Smooth muscle cell (in vitro differentiated cells): Measurements from ENCODE around the gene CD86. TPM values are rescaled to one million over a fixed set of nuclear protein-coding genes. Genes with fewer than 3 reads are reported as not detected.

Experiments used
- DNase-seq: peaks from one replicate; lab custom pipeline; 2025; ENCODE audit not compliant: unreplicated experiment; lab: John Stamatoyannopoulos, UW
- H2AFZ ChIP-seq: fragments of 200-600 bp; sonication (generic); 2 replicates; pipeline ENCODE4 v1.6.0; 2016; ENCODE audit warnings: antibody characterized with exemption, low read depth, mild to moderate bottlenecking
- H3F3A ChIP-seq: fragments of 200-600 bp; sonication (generic); 2 replicates; pipeline ENCODE4 v1.6.0; 2017; ENCODE audit warnings: antibody characterized with exemption, low read depth
- H3K27ac ChIP-seq: fragments of 200-600 bp; sonication (generic); 2 replicates; pipeline ENCODE4 v1.5.1; 2016; ENCODE audit warnings: low read depth, mild to moderate bottlenecking
- H3K27me3 ChIP-seq: fragments of 200-600 bp; sonication (generic); 2 replicates; pipeline ENCODE4 v1.6.1; 2016; ENCODE audit warnings: low read depth, mild to moderate bottlenecking
- H3K36me3 ChIP-seq: fragments of 200-600 bp; sonication (generic); 2 replicates; pipeline ENCODE4 v1.5.1; 2016; ENCODE audit warnings: low read depth
- H3K4me1 ChIP-seq: fragments of 200-600 bp; sonication (generic); 2 replicates; pipeline ENCODE4 v1.5.1; 2016; ENCODE audit warnings: low read depth
- H3K4me2 ChIP-seq: fragments of 200-600 bp; sonication (generic); 2 replicates; pipeline ENCODE4 v1.6.0; 2016; ENCODE audit warnings: mild to moderate bottlenecking
- H3K4me3 ChIP-seq: fragments of 200-600 bp; sonication (generic); 2 replicates; pipeline ENCODE4 v1.5.1; 2016; ENCODE audit warnings: mild to moderate bottlenecking
- H3K79me2 ChIP-seq: fragments of 200-600 bp; sonication (generic); 2 replicates; pipeline ENCODE4 v1.6.0; 2016; ENCODE audit warnings: low read depth, mild to moderate bottlenecking
- H3K9ac ChIP-seq: fragments of 200-600 bp; sonication (generic); 2 replicates; pipeline ENCODE4 v1.6.0; 2016; ENCODE audit warnings: low read depth
- H3K9me3 ChIP-seq: fragments of 200-600 bp; sonication (generic); replicated peaks from 2 replicates; pipeline ENCODE4 v1.5.1; 2016; ENCODE audit warnings: low read depth
- H4K20me1 ChIP-seq: fragments of 200-600 bp; sonication (generic); 2 replicates; pipeline ENCODE4 v1.6.0; 2016; ENCODE audit warnings: low read depth
- CTCF ChIP-seq: fragments of 200-600 bp; sonication (generic); IDR thresholded peaks from 2 replicates; pipeline ENCODE4 v1.5.1; 2017; ENCODE audit warnings: borderline replicate concordance, mild to moderate bottlenecking, antibody characterized with exemption; ENCODE audit not compliant: insufficient read depth, poor library complexity, severe bottlenecking
- WGBS: methylation state at CpG from one replicate; pipeline ENCODE4 v1.1.7; 2016; ENCODE audit warnings: low lambda C conversion rate; 5-methylcytosine and 5-hydroxymethylcytosine counted together
- polyA plus RNA-seq: library from polyadenylated mRNA; unstranded; fragments of >200 nt; fragmentation: Nextera tagmentation; extraction: Ambion mirVana; gene quantifications from 2 replicates; pipeline ENCODE4 v1.2.1, GENCODE V29; 2016
- total RNA-seq: library from RNA; depleted of rRNA; stranded (reverse); fragments of >200 nt; gene quantifications from 2 replicates; pipeline ENCODE4 v1.2.3, GENCODE V29; 2014

The CD86 gene
- total and polyA plus RNA-seq, 2 experiments from 2014 or later = not detected

- DNase-seq = no peak
- H3K79me2 ChIP-seq = no peaks in the 10 kb centered on the region
- H3K4me1 ChIP-seq = no peaks in the 10 kb centered on the region
- H3K36me3 ChIP-seq = no peaks in the 10 kb centered on the region
- H4K20me1 ChIP-seq = no peaks in the 10 kb centered on the region
- no peaks in the 10 kb centered on the region for H3K27me3 ChIP-seq
- no peak overlapping the region for H3K27ac ChIP-seq
- WGBS = 70% methylated on average over 7 of the region's 7 CpGs
- no peak overlapping the region for H2AFZ ChIP-seq
- H3K4me2 ChIP-seq = no peak overlapping the region
- H3K4me3 ChIP-seq = no peak overlapping the region
- no peak overlapping the region for H3K9ac ChIP-seq
- H3F3A ChIP-seq = no peaks in the 10 kb centered on the region
- no peak for TF ChIP-seq CTCF
- no peaks in the 10 kb centered on the region for H3K9me3 ChIP-seq
These were observed 26.5 kb downstream of the CD86 start for GRCh38 chr3:122081543-122082247.

GRCh38 chr3:122082357-122082756 is 27.2 kb downstream of the CD86 start:
- H3K79me2 ChIP-seq = no peaks in the 10 kb centered on the region
- no peaks in the 10 kb centered on the region for H3F3A ChIP-seq
- no peaks in the 10 kb centered on the region for H3K36me3 ChIP-seq
- H3K4me3 ChIP-seq = no peak overlapping the region
- no peaks in the 10 kb centered on the region for H3K27me3 ChIP-seq
- TF ChIP-seq CTCF = no peak
- no peaks in the 10 kb centered on the region for H3K9me3 ChIP-seq
- no peak overlapping the region for H3K27ac ChIP-seq
- no peak overlapping the region for H2AFZ ChIP-seq
- WGBS = 90% methylated on average over 3 of the region's 3 CpGs
- no peak overlapping the region for H3K9ac ChIP-seq
- H3K4me1 ChIP-seq = no peaks in the 10 kb centered on the region
- no peaks in the 10 kb centered on the region for H4K20me1 ChIP-seq
- no peak overlapping the region for H3K4me2 ChIP-seq
- no peak for DNase-seq

GRCh38 chr3:122084799-122085198 is 29.6 kb downstream of the CD86 start:
- Histone ChIP-seq H3K9ac (no peak overlapping the region), H3K4me3 (no peak overlapping the region), H3K27ac (no peak overlapping the region), H3F3A (no peaks in the 10 kb centered on the region), H4K20me1 (no peaks in the 10 kb centered on the region), H3K36me3 (no peaks in the 10 kb centered on the region), H3K9me3 (no peaks in the 10 kb centered on the region), H2AFZ (no peak overlapping the region), H3K79me2 (no peaks in the 10 kb centered on the region), H3K4me2 (no peak overlapping the region), H3K4me1 (no peaks in the 10 kb centered on the region), H3K27me3 (no peaks in the 10 kb centered on the region)
- no peak for DNase-seq
- no peak for TF ChIP-seq CTCF
- 77% methylated on average over 2 of the region's 2 CpGs for whole genome bisulfite sequencing

GRCh38 chr3:122085673-122086072 is 30.5 kb downstream of the CD86 start:
- no peak overlapping the region for H3K27ac ChIP-seq
- DNase-seq = no peak
- no peak overlapping the region for H3K4me2 ChIP-seq
- no peaks in the 10 kb centered on the region for H3K27me3 ChIP-seq
- no peak overlapping the region for H2AFZ ChIP-seq
- 61% methylated on average over 6 of the region's 6 CpGs for WGBS
- no peaks in the 10 kb centered on the region for H3F3A ChIP-seq
- no peaks in the 10 kb centered on the region for H3K79me2 ChIP-seq
- no peak overlapping the region for H3K4me3 ChIP-seq
- no peaks in the 10 kb centered on the region for H3K36me3 ChIP-seq
- H3K9ac ChIP-seq = no peak overlapping the region
- H4K20me1 ChIP-seq = no peaks in the 10 kb centered on the region
- no peaks in the 10 kb centered on the region for H3K4me1 ChIP-seq
- H3K9me3 ChIP-seq = no peaks in the 10 kb centered on the region
- TF ChIP-seq CTCF = no peak
